Measurements from ENCODE around the gene TFR2. TPM values are rescaled to one million over a fixed set of nuclear protein-coding genes. Genes with fewer than 3 reads are reported as not detected.

The TFR2 gene
- total and polyA plus RNA-seq, 2 experiments from 2014 or later: 3.7 to 4.2 TPM

- peaks cover 45% of the 10 kb centered on the region for H3K79me2 ChIP-seq (replicated peaks; ENCODE audit: insufficient read depth)
- TF ChIP-seq REST (IDR thresholded peaks at IDR 0.05; ENCODE audit: unreplicated experiment) (no peak), CREB1 (CRISPR knock-in tag; IDR thresholded peaks at IDR 0.05; ENCODE audit: low read depth) (no peak)
- Mint-ChIP-seq H3K27me3 (ENCODE audit: insufficient read depth, low read depth, poor library complexity) (peaks cover 17% of the 10 kb centered on the region), H3K9me3 (no peaks in the 10 kb centered on the region), H3K4me1 (peaks cover 23% of the 10 kb centered on the region), H3K36me3 (ENCODE audit: low read depth) (peaks cover 63% of the 10 kb centered on the region), H3K27ac (no peak overlapping the region), H3K4me3 (no peak overlapping the region)
- H3K9me2 ChIP-seq (ENCODE audit: insufficient read depth): no peaks in the 10 kb centered on the region
- H3K4me2 ChIP-seq: no peak overlapping the region
- no peak overlapping the region for H2AFZ ChIP-seq
- no peak overlapping the region for H3K4me3 ChIP-seq
- peaks cover 19% of the 10 kb centered on the region; the same call in 1 of the 2 replicates for H3F3A ChIP-seq (replicated peaks; ENCODE audit: low read depth)
- peaks cover 15% of the 10 kb centered on the region for H3K4me1 ChIP-seq (ENCODE audit: insufficient read depth)
- no peak for DNase-seq (ENCODE audit: low spot score)
- ATAC-seq: no peak
- peaks cover 9% of the 10 kb centered on the region for H3K36me3 ChIP-seq (ENCODE audit: insufficient read depth)
- peaks cover 33% of the 10 kb centered on the region for H4K20me1 ChIP-seq (replicated peaks; ENCODE audit: insufficient read depth)
- H3K27ac ChIP-seq (ENCODE audit: low read depth): no peak overlapping the region
- no peaks in the 10 kb centered on the region for H3K27me3 ChIP-seq (ENCODE audit: insufficient read depth)
Observed at GRCh38 chr7:100687261-100687660, 45.9 kb upstream of the TFR2 start.

GRCh38 chr7:100686822-100687211, 45.5 kb upstream of the TFR2 start:
- no peak for ATAC-seq
- Mint-ChIP-seq H3K9me3 (no peaks in the 10 kb centered on the region), H3K4me3 (no peak overlapping the region), H3K27me3 (ENCODE audit: insufficient read depth, low read depth, poor library complexity) (peaks cover 15% of the 10 kb centered on the region), H3K27ac (no peak overlapping the region), H3K4me1 (peaks cover 18% of the 10 kb centered on the region), H3K36me3 (ENCODE audit: low read depth) (peaks cover 66% of the 10 kb centered on the region)
- Histone ChIP-seq H2AFZ (no peak overlapping the region), H3F3A (replicated peaks; ENCODE audit: low read depth) (peaks cover 16% of the 10 kb centered on the region; the same call in 1 of the 2 replicates), H3K36me3 (ENCODE audit: insufficient read depth) (peaks cover 9% of the 10 kb centered on the region), H3K27me3 (ENCODE audit: insufficient read depth) (no peaks in the 10 kb centered on the region), H3K27ac (ENCODE audit: low read depth) (no peak overlapping the region), H3K9me2 (ENCODE audit: insufficient read depth) (no peaks in the 10 kb centered on the region), H3K4me2 (no peak overlapping the region), H3K4me1 (ENCODE audit: insufficient read depth) (peaks cover 11% of the 10 kb centered on the region; the same call in 1 of the 2 replicates), H3K4me3 (no peak overlapping the region), H4K20me1 (replicated peaks; ENCODE audit: insufficient read depth) (peaks cover 32% of the 10 kb centered on the region), H3K79me2 (replicated peaks; ENCODE audit: insufficient read depth) (peaks cover 41% of the 10 kb centered on the region)
- DNase-seq (ENCODE audit: low spot score): no peak
- TF ChIP-seq EZH2 (IDR thresholded peaks at IDR 0.05; ENCODE audit: low read depth, unreplicated experiment): no peak
- no peak for TF ChIP-seq JUNB (IDR thresholded peaks at IDR 0.05; ENCODE audit: unreplicated experiment)
- no peak for TF ChIP-seq NANOG (IDR thresholded peaks at IDR 0.05; ENCODE audit: borderline replicate concordance)
- no peak for TF ChIP-seq EZH2phosphoT487 (IDR thresholded peaks at IDR 0.05; ENCODE audit: unreplicated experiment)
- TF ChIP-seq CREB1 (CRISPR knock-in tag; IDR thresholded peaks at IDR 0.05; ENCODE audit: low read depth): no peak
- TF ChIP-seq CTCF (conservative IDR thresholded peaks at IDR 0.05; ENCODE audit: low read depth in 2 of 2): no peak
- no peak for TF ChIP-seq REST (IDR thresholded peaks at IDR 0.05; ENCODE audit: unreplicated experiment)
- TF ChIP-seq STAT1 (IDR thresholded peaks at IDR 0.05; ENCODE audit: unreplicated experiment): no peak
- TF ChIP-seq ETS1 (IDR thresholded peaks at IDR 0.05): no peak

Measured in GM23338 (cell line).